Activated CD4-positive, CD25-positive, alpha-beta regulatory T cell treated with anti-CD3 and anti-CD28 coated beads, Interleukin-2, amount 50 U/mL, for 16 hours (primary cell): ENCODE measurements around the gene RPN1.

Source experiments
- DNase-seq: peaks from one replicate; pipeline ENCODE4 v3.0.0-alpha.2; 2020; ENCODE audit warnings: low read depth, low spot score

The RPN1 gene

DNA sequence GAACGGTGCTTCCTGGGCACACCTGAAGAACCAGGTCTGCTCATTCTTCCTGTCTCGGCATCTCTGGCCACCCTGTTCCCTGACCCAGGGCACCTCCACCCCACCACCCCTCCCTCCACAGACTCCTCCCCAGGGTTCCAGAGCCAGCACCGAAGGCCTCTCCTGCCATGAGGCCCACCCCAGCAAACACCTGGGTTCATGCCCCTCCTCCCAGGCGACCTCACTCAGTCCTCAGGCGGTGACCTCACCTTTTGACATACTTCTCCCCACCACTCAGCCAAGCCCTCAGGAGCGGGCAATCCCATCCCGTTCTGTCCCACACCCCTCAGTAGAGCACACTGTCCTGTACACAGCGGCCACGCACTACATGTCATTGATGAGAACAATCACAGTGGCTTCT lies 72.3 kb downstream of the RPN1 start:
- no peak for DNase-seq

GRCh38 chr3:128577711-128578110 lies 72.9 kb downstream of the RPN1 start:
- DNase-seq = no peak

- DNase-seq = no peak
Measured at GRCh38 chr3:128576290-128576689, 74.3 kb downstream of the RPN1 start.

- DNase-seq = no peak
Measured at GRCh38 chr3:128575777-128576176, 74.8 kb downstream of the RPN1 start.

- no peak for DNase-seq
Measured at GRCh38 chr3:128573707-128574162, 76.9 kb downstream of the RPN1 start.

DNA sequence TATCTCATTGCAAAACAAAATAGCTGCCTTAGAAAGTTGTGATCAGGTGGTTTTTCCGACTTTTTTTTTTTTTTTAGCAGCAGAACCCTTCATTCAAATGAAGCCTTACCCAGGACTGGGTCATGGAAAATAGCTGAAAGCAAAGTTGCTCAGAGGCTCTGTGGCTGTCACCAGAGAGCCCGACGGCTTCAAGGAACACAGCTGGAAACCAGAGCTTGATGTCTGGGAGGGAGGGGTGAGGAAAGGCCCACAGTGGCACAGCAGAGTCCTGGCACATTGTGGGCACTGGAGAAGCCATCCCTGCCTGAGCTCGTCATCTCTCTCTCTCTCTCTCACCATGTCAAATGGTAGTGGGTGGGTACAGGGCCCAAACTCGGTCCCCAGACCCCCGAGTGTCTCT lies 77.5 kb downstream of the RPN1 start:
- DNase-seq = no peak

GRCh38 chr3:128572644-128573105 lies 77.9 kb downstream of the RPN1 start:
- DNase-seq = no peak

GRCh38 chr3:128572013-128572412 lies 78.6 kb downstream of the RPN1 start:
- DNase-seq = no peak
